Naive thymus-derived CD8-positive, alpha-beta T cell (primary cell): ENCODE results near the gene SMC2. TPM values are rescaled to one million over a fixed set of nuclear protein-coding genes. Genes with fewer than 3 reads are reported as not detected.

Experiments
- ATAC-seq, 2 donors: fragments of 150-1000 bp; cut with Tn5 transposase in 1 of 2; sonication (Bioruptor Pico), chemical (Tn5 transposase) in 1 of 2; 1 replicate in 1 of 2; 2 replicates in 1 of 2; pipeline ENCODE4 v1.10.0; 2021; ENCODE audit warnings: mild to moderate bottlenecking in 2 of 2, moderate library complexity in 2 of 2
- POLR2A ChIA-PET: fragments of 350-600 bp; sonication (Branson Sonifier 250); formaldehyde crosslinking; loops from one replicate; lab custom pipeline; 2021; ENCODE audit warnings: antibody characterized with exemption; lab: Charles Lee
- DNase-seq, 10 donors: peaks; one replicate each; pipeline versions ENCODE4 v3.0.0 to v3.0.0-alpha.2; 2020 to 2022
- H3K27ac Mint-ChIP-seq, 10 donors: one replicate each; pipeline ENCODE4 v1.8.0; 2020 to 2022; ENCODE audit warnings: mild to moderate bottlenecking in 10 of 10, mixed read lengths in 10 of 10, moderate library complexity in 4 of 10, inconsistent platforms in 1 of 10
- H3K27me3 Mint-ChIP-seq, 5 donors: one replicate each; pipeline ENCODE4 v1.8.0; 2021 to 2022; ENCODE audit warnings: mixed read lengths in 5 of 5
- H3K36me3 Mint-ChIP-seq, 3 donors: one replicate each; pipeline ENCODE4 v1.8.0; 2020 to 2022; ENCODE audit warnings: mixed read lengths in 3 of 3, mild to moderate bottlenecking in 2 of 3, inconsistent platforms in 1 of 3
- H3K4me1 Mint-ChIP-seq, 4 donors: one replicate each; pipeline ENCODE4 v1.8.0; 2021 to 2022; ENCODE audit warnings: mixed read lengths in 4 of 4
- H3K4me3 Mint-ChIP-seq, 10 donors: one replicate each; pipeline ENCODE4 v1.8.0; 2020 to 2022; ENCODE audit warnings: mild to moderate bottlenecking in 10 of 10, mixed read lengths in 10 of 10, moderate library complexity in 6 of 10, inconsistent platforms in 1 of 10
- H3K9me3 Mint-ChIP-seq, 9 donors: one replicate each; pipeline ENCODE4 v1.8.0; 2020 to 2022; ENCODE audit warnings: mixed read lengths in 9 of 9, mild to moderate bottlenecking in 3 of 9, inconsistent platforms in 1 of 9, moderate library complexity in 1 of 9
- polyA plus RNA-seq, 3 donors: library from polyadenylated mRNA; unstranded; fragments of 300-500 nt; fragmentation: Illumina TruSeq; gene quantifications; one replicate each; pipeline ENCODE4 v1.2.3, GENCODE V29; 2021
- total RNA-seq, 8 experiments: library from RNA in 2 of 8; stranded (reverse) in 2 of 8; gene quantifications; one replicate each; pipeline ENCODE4 v1.2.3 and lab custom pipeline; 2021 to 2026

Gene SMC2
- total RNA-seq (10 to 100 TPM; 13.6 to 13.8 TPM), polyA plus RNA-seq (10 to 100 TPM; 11.8 to 14.3 (median 12.7) TPM), total RNA-seq (lab: John Stamatoyannopoulos, UW) (23.0 to 103 (median 66.9) reads per million in 6 experiments)

GRCh38 chr9:104093647-104094533 is at the start of gene SMC2:
Gene SMC2 (plus strand): TSS chr9:104094309. CDS start chr9:104095385, 1,076 bp downstream.
- H3K27me3 Mint-ChIP-seq: no peaks in the 10 kb centered on the region
- peak within 1 kb of the TSS; percentile 97 to 100 (median 99) for H3K27ac Mint-ChIP-seq
- H3K4me3 Mint-ChIP-seq: peak within 1 kb of the TSS; percentile 97 to 100 (median 99)
- H3K4me1 Mint-ChIP-seq: peaks cover 13 to 51% (median 44%) of the 10 kb centered on the region in 4 donors
- ATAC-seq: peak; percentile 94
- H3K9me3 Mint-ChIP-seq: no peaks in the 10 kb centered on the region
- peak; percentile 84 to 98 (median 94) for DNase-seq
- no peaks in the 10 kb centered on the region for H3K36me3 Mint-ChIP-seq
- POLR2A ChIA-PET: interaction anchor here (0.5 to 2.2 kb wide), 5 partner anchors 37 to 662 kb away, joined by 3 to 16 read pairs (median 6); partner anchors contain the start of gene NIPSNAP3A

- POLR2A ChIA-PET: no interaction called here
- H3K4me3 Mint-ChIP-seq: no peak overlapping the region
- H3K36me3 Mint-ChIP-seq: no peaks in the 10 kb centered on the region
- DNase-seq: no peak
- ATAC-seq: no peak
- H3K9me3 Mint-ChIP-seq: no peaks in the 10 kb centered on the region
- no peaks in the 10 kb centered on the region for H3K4me1 Mint-ChIP-seq
- H3K27ac Mint-ChIP-seq: no peak overlapping the region
- H3K27me3 Mint-ChIP-seq: peaks cover 0 to 6% (median 2%) of the 10 kb centered on the region in 5 donors
Measured at GRCh38 chr9:104068546-104068945, 25.6 kb upstream of the SMC2 start.

GRCh38 chr9:104069288-104069687 is 24.8 kb upstream of the SMC2 start:
- H3K27me3 Mint-ChIP-seq: peaks cover 0 to 9% (median 6%) of the 10 kb centered on the region in 5 donors
- no peak for DNase-seq
- no peak overlapping the region for H3K27ac Mint-ChIP-seq
- POLR2A ChIA-PET: no interaction called here
- H3K36me3 Mint-ChIP-seq: no peaks in the 10 kb centered on the region
- no peaks in the 10 kb centered on the region for H3K9me3 Mint-ChIP-seq
- no peak for ATAC-seq
- H3K4me3 Mint-ChIP-seq: no peak overlapping the region
- no peaks in the 10 kb centered on the region for H3K4me1 Mint-ChIP-seq

DNA sequence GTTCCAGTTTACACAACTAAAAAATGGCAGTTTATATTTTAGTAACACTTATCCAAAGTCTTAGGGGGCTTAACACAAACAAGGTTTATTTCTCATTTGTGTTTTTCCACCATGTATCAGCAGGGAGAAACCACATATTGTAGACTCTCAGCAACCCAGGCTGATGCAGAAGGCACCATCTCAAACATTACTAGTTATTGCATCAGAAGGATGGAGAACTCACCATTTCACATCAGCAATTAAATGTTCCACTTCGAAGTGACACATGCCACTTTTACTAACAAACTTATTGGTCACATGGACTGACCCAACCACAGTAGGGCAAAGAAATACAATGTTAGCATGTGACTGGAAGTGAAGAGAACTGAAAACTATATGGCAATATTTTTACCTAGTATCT is 22.5 kb upstream of the SMC2 start:
- Mint-ChIP-seq H3K4me3 (no peak overlapping the region), H3K9me3 (no peaks in the 10 kb centered on the region), H3K27ac (no peak overlapping the region), H3K36me3 (no peaks in the 10 kb centered on the region), H3K4me1 (no peaks in the 10 kb centered on the region), H3K27me3 (peaks cover 10 to 20% (median 12%) of the 10 kb centered on the region in 5 donors)
- DNase-seq: no peak
- ATAC-seq: no peak
- POLR2A ChIA-PET: no interaction called here

- Mint-ChIP-seq H3K4me1 (no peaks in the 10 kb centered on the region), H3K27ac (no peak overlapping the region), H3K4me3 (no peak overlapping the region), H3K27me3 (peaks cover 14 to 28% (median 26%) of the 10 kb centered on the region in 5 donors), H3K9me3 (peaks cover 0 to 3% (median 0%) of the 10 kb centered on the region in 9 donors), H3K36me3 (peaks cover 0 to 3% (median 0%) of the 10 kb centered on the region in 3 donors)
- DNase-seq (no peak), ATAC-seq (no peak)
- POLR2A ChIA-PET: no interaction called here
Measured at GRCh38 chr9:104073098-104073769, 20.9 kb upstream of the SMC2 start.

DNA sequence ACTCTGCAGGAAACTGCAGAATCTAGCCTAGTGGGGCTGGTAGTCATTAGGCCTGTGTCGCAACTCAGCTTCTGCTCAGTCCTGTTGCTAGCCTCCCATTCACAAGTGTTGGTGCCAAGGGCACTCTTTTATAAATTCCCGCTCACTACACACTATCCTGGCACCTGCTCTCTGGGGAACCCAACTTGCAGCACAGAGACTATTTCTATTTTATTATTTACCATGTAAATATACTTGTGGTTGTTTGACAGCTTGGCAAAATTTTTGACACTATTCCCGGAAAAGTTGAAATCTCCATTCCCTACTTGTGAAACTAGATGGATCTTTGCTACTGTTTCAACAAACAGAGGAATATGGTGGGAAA is 20.4 kb upstream of the SMC2 start:
- POLR2A ChIA-PET: no interaction called here
- no peak for DNase-seq
- H3K9me3 Mint-ChIP-seq: peaks cover 0 to 7% (median 0%) of the 10 kb centered on the region in 9 donors
- ATAC-seq: no peak
- H3K36me3 Mint-ChIP-seq: peaks cover 0 to 3% (median 0%) of the 10 kb centered on the region in 3 donors
- peaks cover 16 to 31% (median 29%) of the 10 kb centered on the region in 5 donors for H3K27me3 Mint-ChIP-seq
- H3K4me3 Mint-ChIP-seq: no peak overlapping the region
- H3K4me1 Mint-ChIP-seq: no peaks in the 10 kb centered on the region
- H3K27ac Mint-ChIP-seq: no peak overlapping the region

- ATAC-seq (no peak), DNase-seq (no peak)
- peaks cover 0 to 17% (median 5%) of the 10 kb centered on the region in 9 donors for H3K9me3 Mint-ChIP-seq
- H3K27me3 Mint-ChIP-seq: peaks cover 16 to 35% (median 32%) of the 10 kb centered on the region in 5 donors
- peaks cover 0 to 5% (median 0%) of the 10 kb centered on the region in 3 donors for H3K36me3 Mint-ChIP-seq
- H3K4me1 Mint-ChIP-seq: no peaks in the 10 kb centered on the region
- H3K4me3 Mint-ChIP-seq: no peak overlapping the region
- POLR2A ChIA-PET: no interaction called here
- H3K27ac Mint-ChIP-seq: no peak overlapping the region
Measured at GRCh38 chr9:104074876-104075275, 19.2 kb upstream of the SMC2 start.

- DNase-seq (no peak), ATAC-seq (no peak)
- POLR2A ChIA-PET: no interaction called here
- Mint-ChIP-seq H3K27ac (no peak overlapping the region), H3K9me3 (peaks cover 0 to 29% (median 7%) of the 10 kb centered on the region in 9 donors), H3K4me1 (no peaks in the 10 kb centered on the region), H3K27me3 (peaks cover 16 to 37% (median 32%) of the 10 kb centered on the region in 5 donors), H3K4me3 (no peak overlapping the region), H3K36me3 (peaks cover 0 to 11% (median 11%) of the 10 kb centered on the region in 3 donors)
Measured at GRCh38 chr9:104075801-104076753, 18.0 kb upstream of the SMC2 start.

DNA sequence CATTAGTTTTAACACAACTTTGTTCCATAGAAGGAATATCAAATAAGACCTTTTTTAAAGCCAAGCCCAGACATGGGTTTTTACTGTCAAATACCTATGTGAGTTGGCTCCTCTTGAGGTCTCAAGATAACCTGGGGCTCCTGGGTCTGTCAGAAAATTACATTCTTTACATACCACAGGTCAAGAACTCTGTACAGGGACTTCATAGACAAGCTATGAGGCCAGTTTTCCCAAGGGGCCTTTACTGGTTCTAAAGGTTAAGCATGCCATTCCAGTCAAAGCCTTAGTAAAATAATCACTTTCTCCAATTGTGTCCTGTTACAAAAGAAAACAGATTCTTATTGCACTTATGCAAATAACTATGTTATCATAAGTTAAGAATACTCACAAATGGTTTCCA is 15.5 kb upstream of the SMC2 start:
- peaks cover 18 to 41% (median 32%) of the 10 kb centered on the region in 5 donors for H3K27me3 Mint-ChIP-seq
- DNase-seq (no peak), ATAC-seq (no peak)
- H3K4me1 Mint-ChIP-seq: peaks cover 0 to 4% (median 0%) of the 10 kb centered on the region in 4 donors
- H3K27ac Mint-ChIP-seq: no peak overlapping the region
- POLR2A ChIA-PET: no interaction called here
- H3K9me3 Mint-ChIP-seq: peaks cover 0 to 51% (median 14%) of the 10 kb centered on the region in 9 donors
- H3K4me3 Mint-ChIP-seq: no peak overlapping the region
- H3K36me3 Mint-ChIP-seq: peaks cover 0 to 21% (median 19%) of the 10 kb centered on the region in 3 donors

- H3K9me3 Mint-ChIP-seq: peaks cover 0 to 51% (median 14%) of the 10 kb centered on the region in 9 donors
- peaks cover 0 to 4% (median 0%) of the 10 kb centered on the region in 4 donors for H3K4me1 Mint-ChIP-seq
- H3K27me3 Mint-ChIP-seq: peaks cover 16 to 43% (median 20%) of the 10 kb centered on the region in 5 donors
- POLR2A ChIA-PET: no interaction called here
- DNase-seq (no peak), ATAC-seq (no peak)
- H3K36me3 Mint-ChIP-seq: peaks cover 0 to 21% (median 19%) of the 10 kb centered on the region in 3 donors
- no peak overlapping the region for H3K4me3 Mint-ChIP-seq
- H3K27ac Mint-ChIP-seq: no peak overlapping the region
Measured at GRCh38 chr9:104080983-104081382, 13.1 kb upstream of the SMC2 start.

DNA sequence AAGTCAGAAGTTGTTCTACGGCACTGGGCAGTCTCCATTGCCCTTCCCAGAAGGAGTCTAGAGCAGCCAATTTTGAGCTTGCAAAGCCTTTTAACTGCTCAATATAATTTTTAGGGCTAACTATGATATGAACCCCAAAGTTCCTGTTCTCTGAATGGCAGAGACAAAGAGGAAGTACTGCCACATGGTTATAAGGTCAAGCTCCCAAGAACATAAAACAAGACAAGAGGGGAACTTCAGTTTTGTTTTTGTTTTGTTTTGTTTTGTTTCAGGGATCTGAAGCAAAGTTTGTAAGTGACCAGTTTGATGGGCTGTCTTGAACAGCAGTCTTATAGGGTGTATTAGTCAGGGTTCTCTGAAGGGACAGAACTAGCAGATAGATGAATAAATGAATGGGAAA is 11.9 kb upstream of the SMC2 start:
- no peak for ATAC-seq
- Mint-ChIP-seq H3K36me3 (peaks cover 0 to 21% (median 19%) of the 10 kb centered on the region in 3 donors), H3K27me3 (peaks cover 9 to 34% (median 19%) of the 10 kb centered on the region in 5 donors), H3K9me3 (peaks cover 0 to 51% (median 14%) of the 10 kb centered on the region in 9 donors), H3K27ac (no peak overlapping the region), H3K4me1 (peaks cover 0 to 4% (median 0%) of the 10 kb centered on the region in 4 donors), H3K4me3 (no peak overlapping the region)
- POLR2A ChIA-PET: no interaction called here
- no peak for DNase-seq

- no peak for ATAC-seq
- peaks cover 0 to 14% (median 11%) of the 10 kb centered on the region in 3 donors for H3K36me3 Mint-ChIP-seq
- no peak overlapping the region for H3K27ac Mint-ChIP-seq
- POLR2A ChIA-PET: no interaction called here
- peaks cover 3 to 15% (median 10%) of the 10 kb centered on the region in 5 donors for H3K27me3 Mint-ChIP-seq
- no peak for DNase-seq
- no peak overlapping the region for H3K4me3 Mint-ChIP-seq
- H3K4me1 Mint-ChIP-seq: peaks cover 0 to 5% (median 0%) of the 10 kb centered on the region in 4 donors
- H3K9me3 Mint-ChIP-seq: peaks cover 0 to 27% (median 7%) of the 10 kb centered on the region in 9 donors
Measured at GRCh38 chr9:104085525-104085924, 8.6 kb upstream of the SMC2 start.
